Amniotic epithelial cell (primary cell): ENCODE measurements around the gene SPATS1.
"Not testable (repeated sequence)": the region's sequence is repeated elsewhere in the genome, so short reads cannot be mapped to it uniquely, and the experiment has no call there.

Source experiments
- DNase-seq: peaks from one replicate; pipeline ENCODE4 v3.0.0-alpha.2; 2010; ENCODE audit warnings: low read depth

Gene SPATS1

DNA sequence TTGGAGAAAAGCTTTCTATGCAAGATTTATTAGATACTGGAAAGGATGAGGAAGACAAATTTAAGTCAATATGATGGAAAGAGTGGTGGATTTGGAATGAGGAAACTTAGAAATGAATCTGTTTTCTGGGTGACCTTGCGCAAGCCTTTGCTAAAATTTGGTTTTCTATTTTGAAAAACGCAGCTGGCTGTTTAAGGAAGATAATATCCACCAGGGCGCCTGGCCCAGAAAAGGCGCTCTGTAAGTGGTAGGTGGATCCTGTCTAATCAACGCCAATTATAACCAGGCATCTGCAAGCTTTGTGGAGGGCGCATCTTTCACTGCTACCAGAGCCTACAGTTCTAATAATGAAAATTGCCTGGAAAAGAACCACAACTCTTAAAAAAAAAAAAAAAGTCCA lies 398 bp upstream of the SPATS1 start:
- no peak for DNase-seq

DNA sequence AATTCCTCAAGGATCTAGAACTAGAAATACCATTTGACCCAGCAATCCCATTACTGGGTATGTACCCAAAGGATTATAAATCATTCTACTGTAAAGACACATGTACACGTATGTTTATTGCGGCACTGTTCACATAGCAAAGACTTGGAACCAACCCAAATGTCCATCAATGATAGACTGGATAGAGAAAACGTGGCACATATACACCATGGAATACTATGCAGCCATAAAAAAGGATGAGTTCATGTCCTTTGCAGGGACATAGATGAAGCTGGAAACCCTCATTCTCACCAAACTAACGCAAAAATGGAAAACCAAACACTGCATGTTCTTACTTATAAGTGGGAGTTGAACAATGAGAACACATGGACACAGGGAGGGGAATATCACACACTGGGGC lies 4.4 kb downstream of the SPATS1 start:
- DNase-seq, result not testable (repeated sequence)

DNA sequence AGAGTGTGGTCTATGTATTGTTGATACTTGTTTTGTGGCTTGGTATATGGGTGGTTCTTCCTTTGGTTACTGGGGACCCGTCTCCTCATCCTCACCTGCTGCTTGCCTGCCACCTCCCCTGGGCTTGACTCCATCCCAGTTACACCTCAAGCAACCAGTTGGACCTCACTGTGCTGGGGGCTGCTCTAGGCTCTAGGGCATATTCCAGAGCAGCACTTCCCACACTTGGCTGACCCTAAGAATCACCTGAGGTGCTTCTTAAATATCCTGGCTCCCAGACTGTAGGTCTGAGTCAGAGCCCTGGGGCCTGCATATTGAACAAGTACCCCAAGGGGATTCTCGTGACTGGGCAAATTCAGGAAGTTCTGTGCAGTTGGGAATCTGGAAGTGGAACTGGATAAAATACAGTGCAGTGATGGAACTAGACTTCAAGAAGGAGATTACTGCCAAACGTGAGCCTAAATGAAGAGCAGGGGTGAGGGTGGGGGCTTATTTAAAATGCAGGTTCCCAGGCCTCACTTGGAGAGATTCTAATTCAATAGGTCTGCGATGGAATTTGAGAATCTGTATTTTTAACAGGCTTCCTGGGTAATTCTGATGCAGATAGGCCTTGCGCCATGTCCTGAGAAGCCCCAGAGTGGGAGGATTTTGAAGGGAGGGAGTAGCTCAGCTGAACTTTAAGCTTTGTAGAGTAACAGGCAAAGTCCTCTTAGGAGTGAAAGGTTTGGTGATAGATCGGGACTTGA lies 7.6 kb downstream of the SPATS1 start:
- no peak for DNase-seq

DNA sequence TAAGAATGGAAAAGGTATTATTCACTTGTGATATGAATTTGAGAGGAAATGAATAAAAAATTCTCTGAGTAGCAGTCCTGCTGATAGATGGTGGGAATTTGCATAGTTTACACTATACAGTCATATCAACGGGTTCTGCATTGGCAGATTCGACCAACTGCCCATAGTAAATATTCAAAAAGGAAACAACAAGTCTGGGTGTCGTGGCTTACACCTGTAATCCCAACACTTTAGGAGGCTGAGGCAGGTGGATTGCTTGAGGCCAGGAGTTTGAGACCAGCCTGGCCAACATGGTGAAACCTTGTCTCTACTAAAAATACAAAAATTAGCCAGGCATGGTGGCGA lies 8.2 kb downstream of the SPATS1 start:
- DNase-seq, result not testable (repeated sequence)

DNA sequence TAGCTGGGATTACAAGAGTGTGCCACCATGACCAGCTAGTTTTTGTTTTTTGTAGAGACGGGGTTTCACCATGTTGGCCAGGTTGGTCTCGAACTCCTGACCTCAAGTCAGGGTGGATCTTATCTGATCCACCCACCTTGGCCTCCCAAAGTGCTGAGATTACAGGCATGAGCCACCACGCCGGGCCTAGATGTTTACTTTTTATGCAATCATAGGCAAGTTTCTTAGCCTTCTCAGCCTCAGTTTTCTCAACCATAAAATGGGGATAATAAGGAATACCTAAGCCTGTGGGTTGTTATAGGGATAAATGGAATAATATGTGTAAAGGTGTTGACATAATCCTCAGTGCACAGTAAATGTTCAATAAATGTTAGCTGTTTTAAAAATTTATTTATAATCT lies 9.8 kb downstream of the SPATS1 start:
- DNase-seq, result no peak

DNA sequence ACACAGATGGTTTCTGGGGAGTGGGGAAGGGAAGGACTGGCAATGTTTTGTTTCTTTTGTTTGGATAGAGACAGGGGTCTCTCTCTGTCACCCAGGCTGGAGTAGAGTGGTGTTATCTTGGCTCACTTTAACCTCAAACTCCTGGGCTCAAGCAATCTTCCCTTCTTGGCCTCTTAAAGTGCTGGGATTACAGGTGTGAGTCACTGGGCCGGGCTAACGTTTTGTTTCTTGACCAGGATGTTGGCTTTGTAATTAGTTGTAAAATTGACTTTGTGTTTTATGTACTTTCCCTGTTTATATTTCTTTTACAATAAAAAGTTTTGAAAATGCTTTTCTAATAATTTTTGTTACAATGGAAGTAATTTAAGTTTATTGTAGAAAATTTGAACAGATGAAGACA lies 10.9 kb downstream of the SPATS1 start:
- DNase-seq, result peak; percentile 42

DNA sequence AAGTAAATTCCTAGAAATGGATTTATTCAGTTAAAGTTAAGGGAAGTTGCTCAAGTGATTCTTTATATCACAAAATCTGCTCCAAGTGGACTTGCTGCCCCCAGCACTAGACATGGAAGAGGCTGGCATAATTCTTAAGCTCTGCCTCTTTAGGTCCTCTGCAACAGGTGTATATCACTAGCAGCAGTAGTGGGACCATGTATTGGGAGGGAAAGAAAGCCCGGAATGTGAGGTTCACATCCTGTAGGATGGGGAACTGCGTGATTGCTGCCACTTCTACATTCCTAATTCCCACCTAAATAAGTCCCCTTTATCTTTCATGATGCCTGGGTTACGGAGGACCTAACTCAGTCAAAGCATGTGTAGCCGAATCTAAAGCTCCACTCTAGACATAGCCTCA lies 13.2 kb downstream of the SPATS1 start:
- no peak for DNase-seq

DNA sequence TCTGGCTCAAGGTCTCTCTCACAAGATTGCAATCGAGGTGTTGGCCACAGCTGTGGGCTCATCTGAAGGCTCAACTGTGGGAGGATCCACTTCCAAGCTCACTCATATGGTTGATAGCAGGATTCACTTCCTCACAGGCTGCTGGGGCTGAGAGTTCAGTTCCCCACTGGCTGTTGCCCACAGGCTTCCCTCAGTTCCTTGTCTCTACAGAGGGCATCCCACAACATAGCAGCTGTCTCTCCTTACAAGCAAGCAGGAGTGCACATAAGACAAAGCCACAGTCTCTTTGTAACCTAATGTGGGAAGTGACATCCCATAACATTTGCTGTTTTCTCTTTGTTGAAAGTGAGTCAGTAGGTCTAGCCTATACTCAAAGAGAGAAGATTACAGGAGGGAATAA lies 14.0 kb downstream of the SPATS1 start:
- DNase-seq, result no peak

DNA sequence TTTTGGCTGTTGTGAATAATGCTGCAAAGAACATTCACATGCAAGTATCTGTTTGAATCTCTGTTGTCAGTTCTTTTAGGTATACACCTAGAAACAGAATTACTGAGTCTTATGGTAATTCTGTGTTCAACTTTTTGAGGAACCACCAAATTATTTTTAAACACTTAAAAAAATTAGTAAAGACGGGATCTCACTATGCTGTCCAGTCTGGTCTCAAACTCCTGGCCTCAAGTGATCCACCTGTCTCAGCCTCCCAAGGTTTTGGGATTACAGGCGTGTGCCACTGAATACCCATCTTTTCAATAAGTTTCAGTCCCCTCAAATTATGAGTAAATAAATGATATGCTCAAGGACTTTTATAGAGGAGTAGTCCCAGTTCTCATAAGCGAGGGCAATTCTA lies 17.5 kb downstream of the SPATS1 start:
- no peak for DNase-seq

DNA sequence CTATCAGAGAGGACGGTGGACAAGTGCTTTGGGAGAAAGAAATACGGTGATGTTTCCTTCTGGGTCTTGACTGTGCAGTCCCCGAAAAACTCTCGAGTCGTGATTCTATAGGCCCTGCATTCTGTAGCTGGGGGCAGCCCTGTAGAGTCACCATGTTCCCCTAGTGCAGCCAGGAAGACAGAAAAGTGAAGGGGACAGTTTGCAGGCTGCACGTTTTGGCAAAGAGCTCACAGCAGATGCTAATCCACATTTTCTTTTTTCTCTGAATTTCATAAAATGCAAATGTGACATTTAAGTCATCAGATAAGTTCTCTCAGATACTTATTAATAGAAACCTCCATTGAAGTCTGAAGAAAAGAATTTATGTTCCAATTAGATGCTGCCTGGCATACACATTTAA lies 19.5 kb downstream of the SPATS1 start:
- DNase-seq, result no peak

DNA sequence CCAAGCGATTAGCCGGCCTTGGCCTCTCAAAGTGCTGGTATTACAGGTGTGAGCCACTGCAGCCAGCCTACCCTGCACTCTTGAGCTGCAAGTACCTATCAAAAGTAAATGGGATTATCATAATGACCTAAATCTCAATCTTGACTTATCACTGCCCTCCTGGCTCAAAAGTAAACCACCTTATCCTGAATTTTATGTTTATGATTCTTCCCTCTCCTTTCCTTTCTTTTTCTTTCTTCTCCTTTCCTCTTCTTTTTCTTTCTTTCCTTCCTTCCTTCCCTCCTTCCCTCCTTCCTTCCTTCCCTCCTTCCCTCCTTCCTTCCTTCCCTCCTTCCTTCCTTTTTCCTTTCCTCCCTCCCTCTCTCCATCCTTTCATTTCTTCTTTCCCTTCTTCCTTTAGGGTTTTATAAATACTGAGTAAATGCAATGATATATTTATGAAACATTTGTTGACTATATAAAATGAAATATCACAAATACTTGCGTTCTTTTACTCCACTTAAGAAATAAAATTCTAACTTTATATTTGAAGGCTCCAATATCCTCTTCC lies 21.0 kb downstream of the SPATS1 start:
- no peak for DNase-seq

DNA sequence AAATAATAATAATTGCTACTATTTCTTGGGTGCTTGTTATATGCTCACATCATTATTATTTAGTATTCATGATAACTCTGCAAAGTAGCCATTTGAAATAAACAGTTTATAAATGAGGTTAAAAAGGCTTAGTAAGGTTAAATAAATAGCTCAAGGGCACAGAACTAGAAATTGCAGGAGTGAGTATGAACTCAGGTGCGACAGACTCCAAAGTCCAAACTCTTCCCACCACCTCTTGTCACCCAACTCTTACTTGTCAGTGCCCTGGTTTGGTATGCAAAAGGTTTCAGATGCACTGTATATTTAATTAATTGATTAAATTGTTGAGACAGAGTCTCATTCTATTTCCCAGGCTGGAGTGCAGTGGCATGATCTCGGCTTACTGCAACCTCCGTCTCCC lies 24.3 kb downstream of the SPATS1 start:
- no peak for DNase-seq

DNA sequence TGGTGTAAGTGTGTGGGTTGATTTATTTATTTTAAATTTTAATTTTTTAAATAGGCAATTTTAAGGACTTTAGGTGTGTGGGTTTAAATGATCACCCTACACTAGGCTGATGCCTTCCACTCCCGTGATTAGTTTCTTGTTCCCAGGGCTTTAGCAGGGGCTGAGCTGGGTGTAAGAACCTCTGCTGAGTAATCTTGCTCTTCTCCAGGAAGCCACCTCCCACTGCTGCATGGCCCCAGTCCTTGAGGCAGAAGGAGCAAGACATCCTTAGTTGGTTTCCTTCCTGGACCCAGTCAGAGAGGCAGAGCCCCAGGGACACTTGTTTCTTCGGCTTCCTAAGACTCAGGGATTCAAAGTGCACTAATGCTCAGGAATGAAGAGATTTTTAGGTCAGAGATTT lies 25.2 kb downstream of the SPATS1 start:
- DNase-seq, result no peak

DNA sequence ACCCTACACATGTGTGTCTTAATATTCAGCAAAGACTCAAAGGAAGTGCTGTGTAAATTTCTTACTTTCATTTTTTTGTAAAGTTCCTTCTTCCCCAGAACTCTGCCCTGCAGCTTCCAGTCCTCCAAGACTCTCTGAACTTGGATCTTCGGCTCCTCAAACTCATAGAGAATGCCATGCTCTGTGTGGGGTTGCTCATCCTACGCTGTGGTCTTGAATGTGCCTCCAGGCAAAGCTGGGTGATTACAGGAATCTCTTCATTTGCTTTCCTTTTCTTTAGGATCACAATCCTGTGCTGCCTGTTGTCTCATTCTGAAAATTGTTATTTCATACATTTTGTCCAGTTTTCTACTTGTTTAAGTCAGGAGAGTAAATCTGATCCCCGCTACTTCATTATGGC lies 30.6 kb downstream of the SPATS1 start:
- DNase-seq, result no peak

DNA sequence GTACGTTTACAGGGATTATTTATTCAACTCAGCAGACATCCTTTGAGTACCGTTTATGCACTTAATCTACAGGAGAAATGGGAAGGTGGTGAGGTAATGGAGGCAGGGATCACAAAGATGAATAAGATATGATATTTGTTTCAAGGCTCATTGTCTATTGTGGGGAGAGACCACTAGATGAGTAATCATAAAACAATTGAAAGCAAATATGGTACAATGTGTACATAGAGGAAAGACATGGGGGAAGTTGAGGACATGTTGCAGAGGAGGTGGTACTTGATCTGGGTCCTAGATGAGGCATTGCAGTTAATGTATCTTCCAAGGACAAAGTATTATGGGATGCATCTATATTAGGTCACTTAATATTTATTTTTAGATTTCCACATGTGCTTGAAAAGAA lies 31.3 kb downstream of the SPATS1 start:
- DNase-seq, result peak; percentile 12

DNA sequence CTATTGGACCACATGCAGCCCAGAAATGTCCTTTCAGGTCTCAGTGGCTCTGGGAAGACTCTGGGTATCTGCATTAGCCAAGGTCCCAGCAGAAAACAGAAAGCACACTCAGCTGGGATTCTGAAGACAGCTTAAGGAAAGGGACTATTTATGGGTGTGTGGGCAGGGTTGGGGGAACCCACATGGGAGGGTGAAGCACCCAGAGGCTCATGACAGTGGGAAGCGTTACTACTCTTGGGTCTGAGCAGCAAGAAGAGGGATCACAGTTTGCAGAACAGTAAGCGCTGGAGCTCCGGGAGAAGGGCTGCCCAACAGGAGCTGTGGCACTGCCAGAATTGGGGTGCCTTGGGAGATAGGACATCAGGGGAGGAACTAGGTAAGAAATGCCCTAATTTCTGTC lies 32.6 kb downstream of the SPATS1 start:
- no peak for DNase-seq

DNA sequence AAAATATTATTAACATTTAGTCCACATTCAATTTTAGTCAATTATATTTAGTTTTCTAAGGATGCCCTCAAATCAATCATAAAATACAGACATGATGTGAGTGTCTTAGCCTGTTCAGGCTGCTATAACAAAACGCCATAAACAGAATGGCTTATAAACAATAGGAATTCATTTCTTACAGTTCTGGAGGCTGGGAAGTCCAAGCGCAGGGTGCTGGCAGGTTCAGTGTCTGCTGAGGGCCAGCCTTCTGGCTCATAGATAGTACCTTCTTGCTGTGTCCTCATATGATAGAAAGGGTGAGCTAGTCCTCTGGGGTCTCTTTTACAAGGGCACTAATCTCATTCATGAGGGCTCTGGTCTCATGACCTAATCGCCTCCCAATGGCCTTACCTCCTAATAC lies 35.0 kb downstream of the SPATS1 start:
- no peak for DNase-seq

DNA sequence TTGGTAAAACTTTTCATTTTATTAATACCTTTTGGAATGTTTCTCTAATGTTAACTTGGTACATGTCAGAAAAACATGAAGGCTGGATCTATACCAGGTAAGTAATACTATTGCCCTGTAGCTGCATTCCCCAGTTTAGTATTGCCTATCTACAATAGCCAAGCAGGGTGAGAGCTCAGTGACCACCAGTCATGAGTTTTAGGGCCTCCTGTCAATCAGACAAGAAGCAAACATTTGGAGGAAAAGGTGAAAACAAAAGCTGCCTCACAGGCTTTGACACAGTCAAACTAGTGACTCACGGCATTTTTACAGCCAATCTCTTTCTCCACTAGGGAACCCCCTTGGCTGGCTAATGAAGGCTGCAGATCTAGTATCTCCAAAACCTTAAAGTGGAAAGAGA lies 35.5 kb downstream of the SPATS1 start:
- DNase-seq, result no peak

DNA sequence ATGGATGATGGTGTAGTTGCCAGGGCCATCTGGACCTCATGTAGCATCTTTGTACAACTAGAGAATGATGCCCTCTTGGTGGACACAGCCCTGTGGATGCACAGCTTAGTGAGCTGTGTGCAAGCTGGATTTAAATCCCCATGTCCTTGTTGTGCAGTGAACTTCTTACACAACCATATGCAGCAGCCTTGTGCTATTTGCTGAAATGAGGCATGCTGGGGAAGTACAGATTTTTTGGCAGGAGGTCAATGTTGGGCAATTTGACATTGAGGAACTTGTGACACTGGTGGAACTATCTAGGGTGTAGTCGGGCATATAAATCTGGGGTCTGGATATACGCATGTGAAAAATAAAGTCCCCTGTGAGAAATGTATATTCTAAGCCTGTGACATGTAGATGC lies 39.3 kb downstream of the SPATS1 start:
- peak; percentile 42 for DNase-seq

DNA sequence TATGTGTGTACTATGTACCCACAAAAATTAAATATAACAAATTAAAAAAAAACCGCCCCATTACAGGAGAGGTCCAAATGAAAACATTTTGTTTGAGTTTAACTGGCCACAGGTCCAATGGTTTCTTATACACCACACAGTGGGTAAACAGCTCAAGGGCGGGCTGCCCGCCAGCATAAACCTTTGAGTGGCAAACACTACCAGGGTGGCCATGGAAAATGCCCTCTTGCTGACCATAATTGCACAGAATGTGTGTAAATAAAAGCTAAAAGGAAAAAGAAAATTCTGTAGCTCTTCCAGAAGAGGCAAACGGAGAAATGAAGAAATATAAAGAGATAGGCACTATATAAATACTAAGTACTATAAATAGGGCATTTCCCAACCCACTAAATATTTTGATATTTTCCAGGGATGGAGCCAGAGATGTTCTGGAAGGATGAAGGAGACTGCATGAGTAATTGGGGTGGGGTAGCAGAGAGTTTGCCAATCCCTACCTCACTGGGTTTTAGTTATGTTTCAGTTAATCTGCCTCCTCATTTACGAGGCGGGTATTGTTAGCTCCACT lies 44.0 kb downstream of the SPATS1 start:
- peak; percentile 78 for DNase-seq

DNA sequence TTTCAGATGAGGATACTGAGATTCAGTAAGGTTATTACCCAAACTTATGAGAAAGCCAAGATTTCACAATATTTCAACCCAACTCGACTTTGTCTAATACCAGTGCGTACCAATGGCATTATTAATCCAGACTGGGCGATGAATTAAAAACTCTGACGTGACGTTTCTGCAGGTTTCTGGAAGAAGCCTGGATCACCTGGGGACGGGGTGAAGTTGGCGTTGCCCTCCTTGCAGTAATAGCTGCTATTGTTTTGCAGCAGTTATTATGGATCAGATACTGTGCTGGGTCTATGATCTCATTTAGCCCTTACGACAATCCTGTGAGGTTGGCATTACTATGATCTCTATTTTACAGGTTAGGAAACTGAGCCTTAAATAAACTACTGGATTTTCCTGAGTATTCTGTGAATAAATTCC lies 44.5 kb downstream of the SPATS1 start:
- DNase-seq, result no peak

DNA sequence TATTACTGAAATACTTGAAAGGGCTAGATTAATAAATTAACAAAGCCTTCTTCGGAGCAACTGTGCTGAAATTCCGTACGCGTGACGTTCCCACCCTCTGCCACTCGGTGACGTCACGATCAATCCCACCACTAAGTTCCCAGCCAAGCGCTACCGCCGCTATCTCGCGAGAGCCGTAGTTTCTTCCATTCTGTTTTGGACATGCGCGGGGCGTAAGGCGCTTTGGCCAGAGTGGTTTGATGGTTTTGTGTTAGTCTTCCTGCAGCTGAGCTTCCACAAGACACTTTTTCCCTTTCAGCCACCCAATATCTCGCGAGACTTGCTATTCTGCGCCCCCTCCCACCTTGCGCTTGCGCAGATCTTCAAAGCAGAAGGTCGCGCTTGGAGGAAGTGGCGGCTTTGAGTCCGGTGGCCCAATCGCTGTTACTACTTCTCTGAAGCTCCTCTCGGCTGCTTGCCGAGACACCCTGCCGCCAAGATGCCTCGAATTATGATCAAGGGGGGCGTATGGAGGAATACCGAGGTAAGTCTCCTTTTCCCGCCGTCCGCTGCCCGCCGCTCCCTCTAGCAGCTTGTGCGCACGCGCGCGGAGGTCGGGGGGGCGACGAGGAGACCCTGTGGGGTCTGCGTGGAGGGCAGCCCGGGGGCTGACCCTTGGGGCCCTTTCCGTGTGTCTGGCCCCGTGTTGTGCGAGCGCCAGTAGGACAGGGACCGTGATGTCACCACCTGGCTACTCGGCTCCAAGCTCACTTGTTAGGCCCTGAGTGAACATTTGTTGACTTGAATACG lies 45.1 kb downstream of the SPATS1 start, which contains the start of gene CDC5L:
CDC5L (plus strand) TSS at position 361 of the 789 bp plus-strand sequence; CDS start at position 479, 118 bp downstream.
- DNase-seq, result peak; percentile 99

DNA sequence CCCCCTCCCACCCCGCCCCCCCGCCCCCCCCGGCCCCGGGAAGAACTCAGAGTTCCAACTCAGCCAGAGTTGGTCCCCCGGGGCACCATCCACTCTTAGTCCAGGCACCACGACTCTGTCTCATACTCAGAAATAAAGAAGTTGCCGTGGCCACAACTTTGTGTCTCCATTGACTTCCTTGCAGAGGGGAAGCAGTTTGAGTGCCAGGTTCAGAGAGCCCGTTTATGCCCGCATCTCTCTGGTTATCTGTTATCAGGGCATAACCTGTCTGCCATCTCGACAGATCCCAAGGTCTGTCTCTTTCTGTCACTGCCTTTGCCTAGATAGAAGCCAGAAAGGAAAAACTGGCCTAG lies 45.7 kb downstream of the SPATS1 start:
- DNase-seq, result no peak
